ENCODE measurements around the gene PTPRM.

PTPRM gene

DNA sequence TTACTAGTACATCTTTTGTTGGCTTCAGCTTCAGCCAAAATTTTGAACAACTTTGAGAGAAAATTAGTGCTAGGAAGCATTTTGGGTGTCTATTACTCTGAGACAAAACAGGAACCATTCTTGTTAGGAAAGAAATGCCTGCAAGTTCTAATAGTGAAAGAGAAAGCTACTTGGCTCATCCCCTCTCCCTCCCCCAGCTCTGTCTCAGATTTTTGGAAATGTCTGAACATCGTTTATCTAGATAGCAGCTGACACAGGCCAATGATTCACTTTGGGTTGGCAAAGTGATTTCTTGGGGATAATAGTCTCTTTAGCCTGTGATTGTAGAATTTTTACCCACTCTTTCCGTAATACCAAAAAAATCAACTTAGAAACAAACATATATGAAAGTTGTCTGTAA lies 42.3 kb upstream of the PTPRM start:
- H3K4me3 ChIP-seq (ENCODE audit: low read depth, low read length), result no peak overlapping the region
- TF ChIP-seq, protein P1, sequence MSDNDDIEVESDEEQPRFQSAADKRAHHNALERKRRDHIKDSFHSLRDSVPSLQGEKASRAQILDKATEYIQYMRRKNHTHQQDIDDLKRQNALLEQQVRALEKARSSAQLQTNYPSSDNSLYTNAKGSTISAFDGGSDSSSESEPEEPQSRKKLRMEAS (IDR thresholded peaks at IDR 0.05; ENCODE audit: low read depth, low read length), result no peak
- TF ChIP-seq, protein P2, sequence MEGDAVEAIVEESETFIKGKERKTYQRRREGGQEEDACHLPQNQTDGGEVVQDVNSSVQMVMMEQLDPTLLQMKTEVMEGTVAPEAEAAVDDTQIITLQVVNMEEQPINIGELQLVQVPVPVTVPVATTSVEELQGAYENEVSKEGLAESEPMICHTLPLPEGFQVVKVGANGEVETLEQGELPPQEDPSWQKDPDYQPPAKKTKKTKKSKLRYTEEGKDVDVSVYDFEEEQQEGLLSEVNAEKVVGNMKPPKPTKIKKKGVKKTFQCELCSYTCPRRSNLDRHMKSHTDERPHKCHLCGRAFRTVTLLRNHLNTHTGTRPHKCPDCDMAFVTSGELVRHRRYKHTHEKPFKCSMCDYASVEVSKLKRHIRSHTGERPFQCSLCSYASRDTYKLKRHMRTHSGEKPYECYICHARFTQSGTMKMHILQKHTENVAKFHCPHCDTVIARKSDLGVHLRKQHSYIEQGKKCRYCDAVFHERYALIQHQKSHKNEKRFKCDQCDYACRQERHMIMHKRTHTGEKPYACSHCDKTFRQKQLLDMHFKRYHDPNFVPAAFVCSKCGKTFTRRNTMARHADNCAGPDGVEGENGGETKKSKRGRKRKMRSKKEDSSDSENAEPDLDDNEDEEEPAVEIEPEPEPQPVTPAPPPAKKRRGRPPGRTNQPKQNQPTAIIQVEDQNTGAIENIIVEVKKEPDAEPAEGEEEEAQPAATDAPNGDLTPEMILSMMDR (IDR thresholded peaks at IDR 0.05; ENCODE audit: low read depth, low read length), result no peak
- TF ChIP-seq MYC (IDR thresholded peaks at IDR 0.05; ENCODE audit: low read depth, low read length), result no peak
- TF ChIP-seq POLR2A (IDR thresholded peaks at IDR 0.05; ENCODE audit: extremely low read depth, insufficient read length), result no peak
- DNase-seq (ENCODE audit: low read depth), result no peak

DNA sequence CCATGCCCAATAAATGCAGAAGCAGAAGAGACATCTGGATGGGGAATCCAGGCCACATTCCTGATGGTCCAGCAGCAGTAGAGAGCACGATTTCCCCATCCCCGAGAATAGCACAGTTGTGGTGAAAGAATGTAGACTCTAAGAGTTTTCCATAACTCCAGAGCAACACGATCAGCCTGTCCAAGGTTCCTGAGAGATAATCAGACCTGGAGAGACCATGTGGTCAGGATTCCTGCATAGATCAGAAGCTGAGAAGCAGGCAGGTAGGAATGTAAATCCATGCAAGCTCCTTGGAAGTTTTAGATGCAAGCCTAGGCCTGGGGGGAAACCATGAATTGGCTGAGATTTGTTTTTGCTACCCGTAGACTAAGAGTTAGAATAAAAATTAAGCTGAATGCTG lies 34.2 kb upstream of the PTPRM start:
- TF ChIP-seq, protein P1 (IDR thresholded peaks at IDR 0.05; ENCODE audit: low read depth, low read length), result no peak
- TF ChIP-seq POLR2A (IDR thresholded peaks at IDR 0.05; ENCODE audit: extremely low read depth, insufficient read length) (no peak), MYC (IDR thresholded peaks at IDR 0.05; ENCODE audit: low read depth, low read length) (no peak)
- TF ChIP-seq, protein P2 (IDR thresholded peaks at IDR 0.05; ENCODE audit: low read depth, low read length), result no peak
- H3K4me3 ChIP-seq (ENCODE audit: low read depth, low read length), result no peak overlapping the region
- no peak for DNase-seq (ENCODE audit: low read depth)

DNA sequence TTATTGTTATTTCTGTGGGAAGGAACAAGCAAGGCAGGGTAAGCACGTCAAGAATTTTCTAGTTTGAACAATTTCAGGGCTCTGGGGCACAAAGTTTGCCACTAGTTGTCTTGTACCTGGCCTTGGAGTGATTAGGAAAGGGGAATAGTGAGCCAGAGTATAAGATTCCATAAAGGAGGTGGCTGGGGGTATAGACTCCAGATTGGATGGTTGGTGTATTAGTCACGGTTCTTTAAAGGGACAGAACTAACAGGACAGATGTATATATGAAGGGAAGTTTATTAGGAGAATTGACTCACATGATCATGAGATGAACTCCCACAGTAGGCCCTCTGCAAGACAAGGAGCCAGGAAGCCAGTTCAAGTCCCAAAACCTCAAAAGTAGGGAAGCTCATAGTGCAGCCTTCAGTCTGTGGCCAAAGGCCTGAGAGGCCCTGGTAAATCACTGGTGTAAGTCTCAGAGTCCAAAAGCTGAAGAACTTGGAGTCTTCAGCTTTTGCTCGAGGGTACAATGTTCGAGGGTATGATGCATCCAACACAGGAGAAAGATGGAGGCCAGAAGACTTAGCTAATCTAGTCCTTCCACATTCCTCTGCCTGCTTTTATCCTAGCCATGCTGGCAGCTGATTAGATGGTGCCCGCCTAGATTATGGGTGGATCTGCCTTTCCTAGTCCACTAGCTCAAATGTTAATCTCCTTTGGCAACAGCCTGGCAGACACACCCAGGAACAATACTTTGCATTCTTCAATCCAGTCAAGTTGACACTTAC lies 31.5 kb upstream of the PTPRM start:
- TF ChIP-seq, protein P2 (IDR thresholded peaks at IDR 0.05; ENCODE audit: low read depth, low read length), result no peak
- no peak for TF ChIP-seq POLR2A (IDR thresholded peaks at IDR 0.05; ENCODE audit: extremely low read depth, insufficient read length)
- TF ChIP-seq, protein P1 (IDR thresholded peaks at IDR 0.05; ENCODE audit: low read depth, low read length), result no peak
- TF ChIP-seq MYC (IDR thresholded peaks at IDR 0.05; ENCODE audit: low read depth, low read length), result no peak
- DNase-seq (ENCODE audit: low read depth), result no peak
- no peak overlapping the region for H3K4me3 ChIP-seq (ENCODE audit: low read depth, low read length)

DNA sequence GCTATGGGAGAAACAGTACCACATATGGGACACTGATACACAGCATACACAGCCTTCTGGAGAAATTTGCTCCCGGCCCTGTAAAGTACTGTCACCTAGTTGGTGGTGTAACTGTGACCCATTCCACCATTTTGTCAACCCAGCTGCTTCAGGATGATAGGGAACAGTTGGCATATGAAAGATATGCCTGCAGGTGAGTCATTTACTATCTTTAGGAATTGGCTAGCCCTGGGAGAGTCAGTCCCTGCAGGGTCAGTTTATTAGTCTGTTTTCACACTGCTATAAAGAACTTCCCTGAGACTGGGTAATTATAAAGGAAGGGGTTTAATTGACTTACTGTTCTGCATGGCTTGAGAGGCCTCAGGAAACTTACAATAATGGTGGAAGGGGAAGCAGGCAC lies 30.0 kb upstream of the PTPRM start:
- TF ChIP-seq POLR2A (IDR thresholded peaks at IDR 0.05; ENCODE audit: extremely low read depth, insufficient read length) (no peak), MYC (IDR thresholded peaks at IDR 0.05; ENCODE audit: low read depth, low read length) (no peak)
- TF ChIP-seq, protein P2 (IDR thresholded peaks at IDR 0.05; ENCODE audit: low read depth, low read length), result no peak
- TF ChIP-seq, protein P1 (IDR thresholded peaks at IDR 0.05; ENCODE audit: low read depth, low read length), result no peak
- no peak for DNase-seq (ENCODE audit: low read depth)

DNA sequence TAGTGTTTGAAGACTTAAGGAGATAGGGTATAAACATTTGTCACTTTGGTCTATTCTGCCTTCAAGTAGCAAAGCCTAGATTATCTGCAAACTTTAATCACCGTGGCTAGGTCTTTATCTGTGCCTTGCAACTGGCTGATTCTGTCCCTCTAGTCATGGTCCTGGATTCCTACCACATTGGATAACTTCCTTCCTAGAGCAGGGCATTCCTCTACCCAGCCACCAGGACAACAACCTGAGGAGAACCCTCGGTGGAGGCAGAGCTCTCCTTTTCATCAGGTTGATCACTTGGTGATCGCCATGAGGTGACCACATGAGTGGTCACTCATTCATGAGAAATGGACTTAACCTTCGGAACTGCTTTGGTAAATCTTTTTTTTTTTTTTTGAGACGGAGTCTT lies 25.3 kb upstream of the PTPRM start:
- DNase-seq (ENCODE audit: low read depth), result no peak
- no peak overlapping the region for H3K4me3 ChIP-seq (ENCODE audit: low read depth, low read length)
- TF ChIP-seq, protein P2 (IDR thresholded peaks at IDR 0.05; ENCODE audit: low read depth, low read length), result no peak
- TF ChIP-seq, protein P1 (IDR thresholded peaks at IDR 0.05; ENCODE audit: low read depth, low read length), result no peak
- TF ChIP-seq MYC (IDR thresholded peaks at IDR 0.05; ENCODE audit: low read depth, low read length) (no peak), POLR2A (IDR thresholded peaks at IDR 0.05; ENCODE audit: extremely low read depth, insufficient read length) (no peak)

More for the DNA sequence above, 30.0 kb upstream of the PTPRM start:
- no peak overlapping the region for H3K4me3 ChIP-seq (ENCODE audit: low read depth, low read length)
